ENCODE measurements around the gene ROBO3. TPM values are rescaled to one million over a fixed set of nuclear protein-coding genes. Genes with fewer than 3 reads are reported as not detected.

Gene ROBO3
- total RNA-seq (ENCODE audit: unreplicated experiment) = 40.0 TPM
- long read RNA-seq, partial matches to known transcripts = 6 of 18 reads
- long read RNA-seq, other reads (novel, unspliced or antisense) = 12 of 18 reads

DNA sequence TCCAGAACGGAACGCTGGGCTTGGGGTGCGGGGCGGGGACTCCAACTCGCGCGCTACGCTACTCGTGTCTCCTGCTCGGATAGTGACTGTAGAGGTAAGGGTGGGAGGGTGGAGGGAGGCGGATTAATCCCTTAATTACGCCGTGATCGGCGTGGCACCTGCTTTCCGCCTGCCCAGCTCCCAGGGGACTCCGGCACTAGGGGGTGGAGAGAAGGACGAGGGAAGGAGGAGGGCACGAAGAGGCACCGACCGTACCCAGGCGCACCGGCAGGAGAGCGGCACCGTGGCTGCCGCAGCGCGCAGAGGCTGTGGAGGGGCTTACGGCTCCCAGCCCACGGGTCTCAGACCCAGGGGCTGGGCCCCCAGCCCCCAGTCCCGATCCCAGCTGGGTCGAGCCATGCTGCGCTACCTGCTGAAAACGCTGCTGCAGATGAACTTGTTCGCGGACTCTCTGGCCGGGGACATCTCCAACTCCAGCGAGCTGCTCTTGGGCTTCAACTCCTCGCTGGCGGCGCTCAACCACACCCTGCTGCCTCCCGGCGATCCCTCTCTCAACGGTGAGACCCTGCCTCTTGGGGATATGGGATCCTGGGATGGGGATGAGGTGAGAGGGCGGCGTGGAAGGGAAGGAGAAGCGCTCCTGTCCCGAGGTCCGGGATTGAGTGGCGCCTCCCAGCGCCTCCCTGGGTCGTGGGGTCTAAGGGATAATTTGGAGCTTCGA, at the start of gene ROBO3:
Gene ROBO3 (plus strand): TSS at position 252 of the 721 bp plus-strand sequence. CDS start 146 bp downstream, at position 398.
- no peak within 1 kb of the TSS for H3K27ac Mint-ChIP-seq (ENCODE audit: unreplicated experiment)
- no peak within 1 kb of the TSS for H3K4me3 Mint-ChIP-seq (ENCODE audit: unreplicated experiment)
- no peaks in the 10 kb centered on the region for H3K9me3 Mint-ChIP-seq (ENCODE audit: unreplicated experiment)
- peaks cover 28% of the 10 kb centered on the region for H3K4me1 Mint-ChIP-seq (ENCODE audit: unreplicated experiment)
- H3K36me3 Mint-ChIP-seq (ENCODE audit: low read depth, unreplicated experiment) = peaks cover 1% of the 10 kb centered on the region
- no peak for TF ChIP-seq CTCF (IDR thresholded peaks at IDR 0.05; ENCODE audit: unreplicated experiment)
- peaks cover 38% of the 10 kb centered on the region for H3K27me3 Mint-ChIP-seq (ENCODE audit: unreplicated experiment)
- DNase-seq (ENCODE audit: low spot score) = no peak

DNA sequence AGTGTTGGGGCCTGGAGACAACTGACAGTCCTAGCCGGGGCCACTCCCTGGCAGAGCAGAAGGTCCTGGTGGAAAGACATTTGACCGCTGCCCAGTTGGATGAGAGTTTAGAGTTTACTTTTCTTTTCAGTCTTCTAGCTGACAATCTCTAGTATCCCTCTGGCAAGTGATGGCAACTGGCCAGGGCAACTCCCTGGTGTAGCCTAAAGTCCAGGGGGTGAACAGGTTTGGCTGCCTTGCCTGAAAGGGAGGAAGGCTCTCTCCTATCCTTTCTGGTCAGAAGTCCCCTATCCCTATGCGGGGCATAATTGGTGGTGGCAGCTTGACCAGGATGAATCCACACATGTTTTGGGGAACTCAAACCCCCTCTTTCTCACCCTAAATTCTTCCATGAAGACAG, 48.2 kb upstream of the ROBO3 start:
- peaks cover 4% of the 10 kb centered on the region for H3K27me3 Mint-ChIP-seq (ENCODE audit: unreplicated experiment)
- no peak for TF ChIP-seq CTCF (IDR thresholded peaks at IDR 0.05; ENCODE audit: unreplicated experiment)
- no peaks in the 10 kb centered on the region for H3K36me3 Mint-ChIP-seq (ENCODE audit: low read depth, unreplicated experiment)
- peaks cover 6% of the 10 kb centered on the region for H3K4me1 Mint-ChIP-seq (ENCODE audit: unreplicated experiment)
- H3K4me3 Mint-ChIP-seq (ENCODE audit: unreplicated experiment) = no peak overlapping the region
- H3K27ac Mint-ChIP-seq (ENCODE audit: unreplicated experiment) = no peak overlapping the region
- no peaks in the 10 kb centered on the region for H3K9me3 Mint-ChIP-seq (ENCODE audit: unreplicated experiment)
- no peak for DNase-seq (ENCODE audit: low spot score)

DNA sequence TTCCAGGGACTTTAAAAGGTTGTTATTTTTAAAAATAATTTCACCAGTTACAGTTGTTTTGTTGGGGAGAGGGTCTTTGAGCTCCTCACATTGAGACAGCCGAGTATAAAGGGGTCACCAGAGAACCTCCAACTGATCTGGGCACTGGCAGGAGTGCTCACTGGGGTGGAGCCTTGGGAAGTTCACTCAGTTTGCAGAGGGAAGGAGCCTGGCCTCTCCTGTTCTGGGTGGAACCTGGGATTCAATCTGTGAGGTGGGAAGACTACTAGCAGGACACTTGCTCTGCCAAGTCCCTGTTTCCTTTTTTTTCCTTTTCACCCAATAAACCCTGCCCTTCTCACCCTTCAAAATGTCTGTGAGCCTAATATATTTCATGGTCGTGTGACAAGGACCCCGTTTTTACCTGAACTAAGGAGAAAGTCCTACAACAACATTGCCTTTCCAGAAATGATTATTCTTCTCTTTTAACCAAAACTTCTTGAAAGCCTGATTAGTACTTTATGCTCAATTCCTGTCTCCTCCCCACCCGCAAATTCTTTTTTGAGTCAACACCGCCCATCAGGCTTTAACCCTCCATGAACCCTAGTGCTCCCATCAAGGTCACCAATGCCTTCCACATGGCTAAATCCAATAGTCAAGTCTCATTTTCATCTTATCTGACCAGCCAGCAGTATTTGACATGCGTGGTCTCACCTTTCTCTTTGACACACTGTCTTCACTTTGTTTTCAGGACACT, 43.1 kb upstream of the ROBO3 start:
- TF ChIP-seq CTCF (IDR thresholded peaks at IDR 0.05; ENCODE audit: unreplicated experiment) = no peak
- Mint-ChIP-seq H3K27ac (ENCODE audit: unreplicated experiment) (no peak overlapping the region), H3K4me1 (ENCODE audit: unreplicated experiment) (no peaks in the 10 kb centered on the region), H3K36me3 (ENCODE audit: low read depth, unreplicated experiment) (no peaks in the 10 kb centered on the region), H3K4me3 (ENCODE audit: unreplicated experiment) (no peak overlapping the region), H3K9me3 (ENCODE audit: unreplicated experiment) (no peaks in the 10 kb centered on the region), H3K27me3 (ENCODE audit: unreplicated experiment) (peaks cover 2% of the 10 kb centered on the region)
- no peak for DNase-seq (ENCODE audit: low spot score)

DNA sequence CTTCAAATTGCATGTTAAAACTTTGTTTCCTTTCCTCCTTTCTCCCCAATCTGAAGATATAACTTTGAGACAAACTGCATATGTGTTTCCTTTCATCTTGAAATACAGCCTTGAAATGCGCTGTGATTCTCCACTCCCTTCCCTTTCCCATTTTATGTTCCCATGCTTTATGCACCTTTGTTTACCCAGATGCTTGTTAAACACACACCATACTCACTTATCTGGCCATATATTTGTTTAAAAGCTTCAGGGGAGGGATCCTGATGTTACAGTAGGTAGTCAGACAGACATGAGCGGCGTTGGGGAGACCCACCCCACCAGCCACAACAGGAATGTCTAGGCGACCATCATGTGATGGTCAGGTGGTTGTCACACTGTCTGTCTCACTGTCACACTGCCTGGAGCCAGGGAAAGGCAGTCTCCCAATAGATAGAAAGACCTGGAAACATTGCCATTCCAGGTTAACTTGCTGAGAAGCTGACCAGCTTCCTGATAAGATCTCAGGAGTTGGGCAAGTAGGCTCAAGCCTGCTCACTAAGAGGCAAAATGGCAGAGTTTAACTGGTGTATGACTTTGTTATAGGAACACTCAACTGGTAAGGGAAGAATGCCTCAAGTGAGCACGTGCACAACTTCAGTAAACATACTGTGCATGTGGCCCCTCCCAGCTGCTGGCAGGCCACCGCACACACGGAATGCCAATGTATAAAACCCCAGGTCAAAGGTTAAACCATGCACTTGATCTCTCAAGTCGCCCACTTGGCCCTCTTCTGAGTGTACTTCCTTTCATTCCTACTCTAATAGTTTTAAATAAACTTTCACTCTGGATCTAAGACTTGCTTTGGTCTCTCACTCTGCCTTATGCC, 41.5 kb upstream of the ROBO3 start:
- H3K27me3 Mint-ChIP-seq (ENCODE audit: unreplicated experiment) = peaks cover 2% of the 10 kb centered on the region
- TF ChIP-seq CTCF (IDR thresholded peaks at IDR 0.05; ENCODE audit: unreplicated experiment) = no peak
- H3K27ac Mint-ChIP-seq (ENCODE audit: unreplicated experiment) = no peak overlapping the region
- no peaks in the 10 kb centered on the region for H3K9me3 Mint-ChIP-seq (ENCODE audit: unreplicated experiment)
- DNase-seq (ENCODE audit: low spot score) = no peak
- no peak overlapping the region for H3K4me3 Mint-ChIP-seq (ENCODE audit: unreplicated experiment)
- H3K4me1 Mint-ChIP-seq (ENCODE audit: unreplicated experiment) = no peaks in the 10 kb centered on the region
- H3K36me3 Mint-ChIP-seq (ENCODE audit: low read depth, unreplicated experiment) = no peaks in the 10 kb centered on the region
